ENCODE measurements around the gene TSPAN31.

Gene TSPAN31

GRCh38 chr12:57763881-57764661, 19.2 kb downstream of the TSPAN31 start:
- DNase-seq (ENCODE audit: insufficient read length, low spot score): no peak
- TF ChIP-seq SPI1 (IDR thresholded peaks at IDR 0.05; ENCODE audit: low read depth, low read length) (no peak), POLR2AphosphoS5 (IDR thresholded peaks at IDR 0.05; ENCODE audit: low read depth, low read length) (no peak), POLR2A (IDR thresholded peaks at IDR 0.05; ENCODE audit: low read depth, low read length) (no peak), PAX5 (IDR thresholded peaks at IDR 0.05; ENCODE audit: insufficient read depth, low read length, severe bottlenecking) (no peak), POU2F2 (IDR thresholded peaks at IDR 0.05; ENCODE audit: low read depth, low read length) (no peak), TAF1 (IDR thresholded peaks at IDR 0.05; ENCODE audit: low read depth, low read length) (no peak)
- no peak for FAIRE-seq

- no peak for DNase-seq (ENCODE audit: insufficient read length, low spot score)
- FAIRE-seq: peak; percentile 5
- no peak for TF ChIP-seq POLR2A (IDR thresholded peaks at IDR 0.05; ENCODE audit: low read depth, low read length)
- 0 out of 2 replicates have a peak, but pooled peaks have one; percentile 17 for TF ChIP-seq SPI1 (IDR thresholded peaks at IDR 0.05; ENCODE audit: low read depth, low read length)
These were observed 19.8 kb downstream of the TSPAN31 start for GRCh38 chr12:57764662-57765002.

- no peak for DNase-seq (ENCODE audit: insufficient read length, low spot score)
- TF ChIP-seq SPI1 (IDR thresholded peaks at IDR 0.05; ENCODE audit: low read depth, low read length): 0 out of 2 replicates have a peak, but pooled peaks have one; percentile 17
- no peak for TF ChIP-seq TAF1 (IDR thresholded peaks at IDR 0.05; ENCODE audit: low read depth, low read length)
- FAIRE-seq: peak; percentile 85
These were observed 20.3 kb downstream of the TSPAN31 start for GRCh38 chr12:57765003-57765697.

- TF ChIP-seq POU2F2 (IDR thresholded peaks at IDR 0.05; ENCODE audit: low read depth, low read length): no peak
- TF ChIP-seq TAF1 (IDR thresholded peaks at IDR 0.05; ENCODE audit: low read depth, low read length): no peak
- no peak for TF ChIP-seq SPI1 (IDR thresholded peaks at IDR 0.05; ENCODE audit: low read depth, low read length)
- FAIRE-seq: no peak
- DNase-seq (ENCODE audit: insufficient read length, low spot score): no peak
These were observed 21.0 kb downstream of the TSPAN31 start for GRCh38 chr12:57765698-57766463.

- no peak for DNase-seq (ENCODE audit: insufficient read length, low spot score)
- TF ChIP-seq POLR2AphosphoS5 (IDR thresholded peaks at IDR 0.05; ENCODE audit: low read depth, low read length): no peak
- TF ChIP-seq SPI1 (IDR thresholded peaks at IDR 0.05; ENCODE audit: low read depth, low read length): no peak
- TF ChIP-seq PAX5 (IDR thresholded peaks at IDR 0.05; ENCODE audit: insufficient read depth, low read length, severe bottlenecking): no peak
- no peak for TF ChIP-seq TAF1 (IDR thresholded peaks at IDR 0.05; ENCODE audit: low read depth, low read length)
- no peak for TF ChIP-seq POU2F2 (IDR thresholded peaks at IDR 0.05; ENCODE audit: low read depth, low read length)
- no peak for TF ChIP-seq POLR2A (IDR thresholded peaks at IDR 0.05; ENCODE audit: low read depth, low read length)
- peak; percentile 16 for FAIRE-seq
These were observed 21.8 kb downstream of the TSPAN31 start, which contains the start of gene CYP27B1 for GRCh38 chr12:57766464-57767304. Gene CYP27B1 (minus strand): TSS chr12:57767078. CDS start chr12:57767041, 37 bp downstream.

- DNase-seq (ENCODE audit: insufficient read length, low spot score) (no peak), FAIRE-seq (no peak)
- TF ChIP-seq POU2F2 (IDR thresholded peaks at IDR 0.05; ENCODE audit: low read depth, low read length) (no peak), SPI1 (IDR thresholded peaks at IDR 0.05; ENCODE audit: low read depth, low read length) (no peak), POLR2A (IDR thresholded peaks at IDR 0.05; ENCODE audit: low read depth, low read length) (no peak), POLR2AphosphoS5 (IDR thresholded peaks at IDR 0.05; ENCODE audit: low read depth, low read length) (no peak), PAX5 (IDR thresholded peaks at IDR 0.05; ENCODE audit: insufficient read depth, low read length, severe bottlenecking) (no peak), TAF1 (IDR thresholded peaks at IDR 0.05; ENCODE audit: low read depth, low read length) (no peak)
These were observed 22.5 kb downstream of the TSPAN31 start for GRCh38 chr12:57767305-57767698.

- FAIRE-seq (no peak), DNase-seq (ENCODE audit: insufficient read length, low spot score) (no peak)
- TF ChIP-seq POLR2A (IDR thresholded peaks at IDR 0.05; ENCODE audit: low read depth, low read length) (no peak), POLR2AphosphoS5 (IDR thresholded peaks at IDR 0.05; ENCODE audit: low read depth, low read length) (no peak), PAX5 (IDR thresholded peaks at IDR 0.05; ENCODE audit: insufficient read depth, low read length, severe bottlenecking) (no peak), POU2F2 (IDR thresholded peaks at IDR 0.05; ENCODE audit: low read depth, low read length) (no peak), SPI1 (IDR thresholded peaks at IDR 0.05; ENCODE audit: low read depth, low read length) (no peak), TAF1 (IDR thresholded peaks at IDR 0.05; ENCODE audit: low read depth, low read length) (no peak)
These were observed 23.0 kb downstream of the TSPAN31 start for GRCh38 chr12:57767876-57768275.

- DNase-seq (ENCODE audit: insufficient read length, low spot score) (no peak), FAIRE-seq (no peak)
- no peak for TF ChIP-seq POU2F2 (IDR thresholded peaks at IDR 0.05; ENCODE audit: low read depth, low read length)
- no peak for TF ChIP-seq PAX5 (IDR thresholded peaks at IDR 0.05; ENCODE audit: insufficient read depth, low read length, severe bottlenecking)
- no peak for TF ChIP-seq POLR2AphosphoS5 (IDR thresholded peaks at IDR 0.05; ENCODE audit: low read depth, low read length)
- no peak for TF ChIP-seq TAF1 (IDR thresholded peaks at IDR 0.05; ENCODE audit: low read depth, low read length)
- TF ChIP-seq SPI1 (IDR thresholded peaks at IDR 0.05; ENCODE audit: low read depth, low read length): no peak
- no peak; the same call in 1 of the 2 replicates for TF ChIP-seq POLR2A (IDR thresholded peaks at IDR 0.05; ENCODE audit: low read depth, low read length)
These were observed 24.8 kb downstream of the TSPAN31 start for GRCh38 chr12:57769594-57769993.

- DNase-seq (ENCODE audit: insufficient read length, low spot score): no peak
- TF ChIP-seq PAX5 (IDR thresholded peaks at IDR 0.05; ENCODE audit: insufficient read depth, low read length, severe bottlenecking) (no peak), POLR2A (IDR thresholded peaks at IDR 0.05; ENCODE audit: low read depth, low read length) (no peak), SPI1 (IDR thresholded peaks at IDR 0.05; ENCODE audit: low read depth, low read length) (no peak), POLR2AphosphoS5 (IDR thresholded peaks at IDR 0.05; ENCODE audit: low read depth, low read length) (no peak), POU2F2 (IDR thresholded peaks at IDR 0.05; ENCODE audit: low read depth, low read length) (no peak), TAF1 (IDR thresholded peaks at IDR 0.05; ENCODE audit: low read depth, low read length) (no peak)
- no peak for FAIRE-seq
These were observed 25.9 kb downstream of the TSPAN31 start for GRCh38 chr12:57770734-57771133.
